MV-4-11 (cell line): Measurements from ENCODE around the gene ECI1.

Source experiments
- DNase-seq: peaks from one replicate; lab custom pipeline; 2025; lab: John Stamatoyannopoulos, UW

The ECI1 gene

DNA sequence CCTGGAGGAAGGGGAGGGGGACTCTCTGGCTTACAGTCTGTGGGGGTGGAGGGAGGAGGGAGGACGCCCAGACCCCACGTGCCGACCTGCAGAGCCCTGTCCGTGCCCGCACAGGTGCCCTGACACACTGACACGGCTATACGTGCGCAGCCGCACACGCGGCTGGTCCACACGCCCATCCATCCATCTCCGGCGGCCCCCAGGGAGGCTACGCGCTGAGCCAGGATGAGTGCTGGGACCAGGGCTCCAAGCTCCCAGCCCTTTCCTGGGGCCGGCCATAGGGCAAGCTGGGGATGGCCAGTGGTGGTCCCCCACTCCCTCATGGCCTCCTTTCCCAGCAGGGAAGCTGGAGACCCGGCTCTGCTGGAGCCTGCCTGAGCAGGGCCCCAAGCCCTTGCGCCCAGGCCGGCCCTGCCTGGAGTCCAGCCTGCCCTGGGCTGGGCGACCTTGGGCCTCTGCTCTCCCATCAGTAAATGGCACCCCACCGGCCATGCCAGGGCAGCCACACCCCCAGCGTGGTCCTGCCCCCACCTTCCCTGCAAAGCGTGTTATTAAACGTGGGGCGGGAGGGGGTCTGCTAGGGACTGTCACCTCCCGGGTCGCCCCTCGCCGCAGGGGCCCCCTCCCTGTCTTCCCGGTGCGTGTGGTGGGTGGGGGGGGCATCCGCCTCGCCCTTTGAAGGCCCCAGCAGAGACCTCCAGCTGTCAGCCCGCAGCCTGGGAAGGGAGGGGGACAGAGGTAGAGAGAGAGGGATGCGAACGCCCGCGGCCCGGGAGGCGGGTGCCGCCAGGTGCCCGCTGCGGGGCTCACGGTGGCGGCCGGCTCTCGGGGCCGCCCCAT lies 55.8 kb downstream of the ECI1 start:
- no peak for DNase-seq

DNA sequence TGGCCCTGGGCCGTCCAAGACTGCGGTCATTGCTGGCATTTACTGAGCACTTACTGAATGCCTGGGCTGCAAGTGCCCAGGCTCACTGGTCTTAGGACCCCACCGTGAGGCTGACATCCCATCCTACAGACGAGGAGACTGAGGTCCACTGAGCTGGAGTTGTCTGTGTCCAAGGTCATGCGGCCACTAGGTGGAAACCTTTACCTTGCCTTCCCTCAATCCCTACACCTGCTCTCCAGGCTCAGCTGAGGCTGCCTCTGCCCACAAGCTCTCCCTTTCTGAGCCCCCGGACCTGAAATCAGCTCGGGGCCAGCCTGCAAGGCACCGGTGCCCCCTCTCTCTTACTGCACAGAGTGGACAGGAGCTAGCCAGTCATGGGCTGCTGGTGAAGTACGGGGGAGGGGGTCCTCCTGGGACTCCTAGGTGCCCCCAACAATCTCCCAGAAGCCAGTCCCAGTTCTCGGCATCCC lies 56.5 kb downstream of the ECI1 start:
- no peak for DNase-seq

DNA sequence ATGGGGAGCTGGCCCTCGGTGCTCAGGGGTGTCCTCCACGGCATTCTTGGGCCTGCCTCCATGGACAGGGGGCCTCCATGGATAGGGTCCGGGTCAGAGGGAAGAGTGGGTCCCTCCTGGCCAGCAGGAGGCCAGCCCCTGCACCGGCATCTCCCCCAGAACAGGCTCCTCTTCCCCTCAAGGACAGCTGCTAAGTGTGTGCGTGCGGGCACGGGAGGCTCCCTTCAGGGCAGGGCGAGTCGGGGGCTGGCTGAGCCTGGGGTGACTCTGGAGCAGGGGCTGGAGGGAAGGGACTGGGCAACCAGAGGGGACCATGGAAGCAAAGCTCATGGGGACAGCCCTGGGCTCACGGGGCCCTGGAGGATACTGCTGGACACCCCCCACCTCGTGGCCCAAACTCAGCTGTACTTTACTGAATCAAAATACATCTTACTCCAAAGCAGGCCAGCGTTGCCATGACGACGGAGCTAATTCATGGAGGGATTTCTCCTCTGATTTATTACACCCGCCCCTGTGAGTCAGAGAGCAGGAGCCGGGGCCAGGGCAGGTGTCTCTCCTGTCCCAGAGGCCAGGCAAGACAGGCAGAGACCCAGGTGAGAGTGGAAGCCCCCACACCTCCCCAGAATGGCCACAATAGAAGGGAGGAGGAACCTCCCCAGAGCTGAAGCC lies 57.1 kb downstream of the ECI1 start:
- no peak for DNase-seq

DNA sequence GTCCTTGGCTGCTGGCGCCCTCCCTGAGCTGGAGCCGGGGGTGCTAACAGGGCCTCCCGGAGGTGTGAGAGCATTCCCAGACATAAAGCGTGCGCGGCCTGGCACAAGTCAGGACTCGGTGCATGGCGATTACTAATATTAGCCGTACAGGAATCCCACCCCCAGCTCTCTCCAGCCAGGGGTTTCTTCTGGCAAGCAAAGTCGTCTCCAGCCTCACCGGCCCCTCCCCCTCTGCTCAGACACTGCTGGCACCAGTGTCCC lies 60.0 kb downstream of the ECI1 start:
- no peak for DNase-seq

DNA sequence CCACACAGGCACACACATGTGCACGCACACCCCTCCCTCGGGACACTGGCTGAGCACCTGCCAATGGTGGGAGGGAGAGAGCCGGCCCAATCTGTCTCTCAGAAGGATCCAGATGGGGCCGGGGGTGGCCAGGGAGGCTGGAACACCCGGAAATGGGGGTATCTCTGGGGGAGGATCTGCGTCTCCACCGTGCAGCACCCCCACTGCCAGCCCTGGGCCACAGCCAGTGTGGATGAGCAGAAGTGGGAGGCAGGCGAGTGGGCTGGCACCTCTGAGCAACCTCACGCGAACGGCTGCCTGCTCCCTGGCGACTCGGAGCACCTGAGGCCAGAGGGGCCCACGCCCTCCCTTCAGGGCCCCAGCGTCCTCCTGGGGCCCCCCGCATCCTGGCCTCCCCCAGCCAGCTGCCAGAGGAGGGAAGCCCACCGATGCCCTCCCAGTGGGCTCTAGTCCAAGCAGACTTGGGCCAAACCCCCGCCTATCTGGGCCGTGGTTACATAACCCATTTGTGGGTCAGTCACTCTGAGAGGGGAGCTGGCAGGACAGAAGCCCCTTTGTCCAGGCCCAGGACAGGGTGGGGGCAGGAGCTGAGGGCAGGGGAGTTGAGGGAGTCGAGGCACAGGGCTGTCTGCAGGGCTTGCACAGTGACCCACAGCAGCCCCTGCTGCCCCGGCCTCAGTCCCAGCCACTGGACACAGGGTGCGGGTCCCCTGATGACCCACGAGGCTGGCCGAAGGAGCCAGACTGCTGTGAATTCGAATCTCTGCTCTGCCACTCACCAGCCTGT lies 60.5 kb downstream of the ECI1 start:
- no peak for DNase-seq

DNA sequence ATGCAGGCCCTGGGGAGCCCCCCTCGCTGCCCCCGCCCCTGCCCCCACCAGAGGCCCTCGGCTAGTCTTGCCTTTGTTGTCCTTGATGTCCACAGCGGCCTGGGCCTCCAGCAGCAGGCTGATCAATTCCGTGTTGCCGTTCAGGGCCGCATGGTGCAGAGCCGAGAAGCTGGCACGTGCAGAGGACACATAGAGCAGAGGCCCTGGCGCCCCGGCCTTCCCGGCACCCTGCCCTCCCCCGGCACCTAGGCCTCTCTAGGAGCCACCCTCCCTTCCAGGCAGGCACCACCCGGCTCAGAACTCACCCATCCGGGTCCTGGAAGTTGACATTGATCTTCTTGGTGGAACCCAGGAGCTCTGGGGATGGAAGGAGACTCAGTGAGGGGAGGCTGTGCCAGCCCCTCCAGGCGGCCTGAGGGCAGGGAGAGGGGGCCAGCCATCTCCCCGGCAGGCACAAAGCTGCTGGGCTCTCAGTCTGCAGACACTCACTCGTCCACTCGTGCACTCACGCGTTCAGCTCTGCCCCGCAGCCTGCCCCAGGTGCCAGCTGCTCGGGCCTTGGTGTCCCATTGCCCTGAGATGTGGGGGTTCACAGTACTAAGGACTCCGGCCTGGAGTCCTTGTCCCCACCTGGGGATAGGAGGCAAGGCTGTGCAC lies 61.3 kb downstream of the ECI1 start:
- DNase-seq = no peak
